ENCODE results near the gene CAPN9.

- TF ChIP-seq EZH2phosphoT487 (IDR thresholded peaks at IDR 0.05; ENCODE audit: borderline replicate concordance, low read length) (no peak), CTCF (IDR thresholded peaks at IDR 0.05; ENCODE audit: low read depth, low read length, poor library complexity, severe bottlenecking) (no peak)
Measured at GRCh38 chr1:230807561-230808280, 60.5 kb downstream of the CAPN9 start.
